Stimulated activated naive CD8-positive, alpha-beta T cell treated with anti-CD3 and anti-CD28 coated beads, Interleukin-15, amount 100 ng/mL, for 72 hours (primary cell): ENCODE results near the gene UNG.

Experiments used
- ATAC-seq: fragments of 150-1000 bp; cut with Tn5 transposase; 2 replicates; pipeline ENCODE4 v1.10.0; 2021; ENCODE audit warnings: mild to moderate bottlenecking, moderate library complexity
- DNase-seq, 2 donors: peaks; one replicate each; pipeline ENCODE4 v3.0.0; 2021 to 2022
- H3K27ac Mint-ChIP-seq, 2 donors: one replicate each; pipeline ENCODE4 v1.8.0; 2022; ENCODE audit warnings: mild to moderate bottlenecking in 2 of 2, mixed read lengths in 2 of 2, moderate library complexity in 2 of 2
- H3K27me3 Mint-ChIP-seq: one replicate; pipeline ENCODE4 v1.8.0; 2022; ENCODE audit warnings: mixed read lengths
- H3K4me1 Mint-ChIP-seq: one replicate; pipeline ENCODE4 v1.8.0; 2022; ENCODE audit warnings: mild to moderate bottlenecking, mixed read lengths
- H3K4me3 Mint-ChIP-seq, 2 donors: one replicate each; pipeline ENCODE4 v1.8.0; 2022; ENCODE audit warnings: mild to moderate bottlenecking in 2 of 2, mixed read lengths in 2 of 2, moderate library complexity in 1 of 2
- H3K9me3 Mint-ChIP-seq, 2 donors: one replicate each; pipeline ENCODE4 v1.8.0; 2022; ENCODE audit warnings: mixed read lengths in 2 of 2

UNG gene

DNA sequence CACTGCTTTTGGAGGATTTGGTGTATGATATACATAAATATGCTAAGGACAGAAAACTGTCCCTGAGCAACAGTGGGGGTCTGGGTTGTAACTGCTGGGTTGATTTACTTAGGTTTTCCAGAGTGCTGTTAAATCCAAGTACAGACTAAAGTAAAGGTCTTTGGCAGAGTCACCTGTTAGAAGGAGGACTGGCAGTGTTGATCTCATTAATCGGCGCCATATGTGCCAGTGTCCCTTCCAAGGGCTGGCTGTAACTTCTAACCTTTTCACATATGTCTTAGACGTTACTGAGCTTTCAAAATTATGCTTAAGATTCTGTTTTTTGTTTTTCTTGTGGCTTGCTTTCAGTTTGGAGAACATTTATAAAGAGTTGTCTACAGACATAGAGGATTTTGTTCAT lies 5.1 kb downstream of the UNG start:
- H3K27ac Mint-ChIP-seq, result no peak overlapping the region
- no peaks in the 10 kb centered on the region for H3K9me3 Mint-ChIP-seq
- DNase-seq (no peak), ATAC-seq (no peak)
- H3K4me3 Mint-ChIP-seq, result no peak overlapping the region
- H3K27me3 Mint-ChIP-seq, result no peaks in the 10 kb centered on the region
- peaks cover 23% of the 10 kb centered on the region for H3K4me1 Mint-ChIP-seq

DNA sequence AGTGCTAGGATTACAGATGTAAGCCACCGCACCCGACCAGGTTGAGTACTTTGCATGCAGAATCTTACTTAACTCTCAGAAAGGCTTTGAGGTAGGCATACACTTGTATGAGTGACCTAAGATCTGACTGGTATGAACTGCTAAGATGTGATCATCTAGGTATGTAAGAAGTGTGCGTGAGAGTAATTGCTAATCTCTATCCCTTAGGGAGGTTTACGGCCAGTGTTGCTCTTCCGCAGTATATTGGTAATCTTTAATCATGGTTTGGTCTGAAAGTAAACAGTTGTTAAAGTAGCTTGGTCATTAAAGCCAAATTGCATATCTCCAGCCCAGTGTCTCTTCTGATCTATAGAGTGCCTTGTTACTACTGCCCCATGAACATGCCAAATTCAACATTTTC lies 7.8 kb downstream of the UNG start:
- ATAC-seq, result no peak
- Mint-ChIP-seq H3K27me3 (no peaks in the 10 kb centered on the region), H3K4me1 (peaks cover 7% of the 10 kb centered on the region), H3K4me3 (no peak overlapping the region), H3K9me3 (no peaks in the 10 kb centered on the region), H3K27ac (no peak overlapping the region)
- DNase-seq, result no peak

DNA sequence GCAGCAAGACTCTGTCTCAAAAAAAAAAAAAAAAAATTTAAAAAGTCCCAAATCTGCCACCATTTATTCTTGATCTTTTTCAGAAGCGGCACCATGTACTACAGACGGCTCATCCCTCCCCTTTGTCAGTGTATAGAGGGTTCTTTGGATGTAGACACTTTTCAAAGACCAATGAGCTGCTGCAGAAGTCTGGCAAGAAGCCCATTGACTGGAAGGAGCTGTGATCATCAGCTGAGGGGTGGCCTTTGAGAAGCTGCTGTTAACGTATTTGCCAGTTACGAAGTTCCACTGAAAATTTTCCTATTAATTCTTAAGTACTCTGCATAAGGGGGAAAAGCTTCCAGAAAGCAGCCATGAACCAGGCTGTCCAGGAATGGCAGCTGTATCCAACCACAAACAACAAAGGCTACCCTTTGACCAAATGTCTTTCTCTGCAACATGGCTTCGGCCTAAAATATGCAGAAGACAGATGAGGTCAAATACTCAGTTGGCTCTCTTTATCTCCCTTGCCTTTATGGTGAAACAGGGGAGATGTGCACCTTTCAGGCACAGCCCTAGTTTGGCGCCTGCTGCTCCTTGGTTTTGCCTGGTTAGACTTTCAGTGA lies 12.5 kb downstream of the UNG start:
- ATAC-seq (no peak), DNase-seq (no peak)
- Mint-ChIP-seq H3K4me1 (peaks cover 5% of the 10 kb centered on the region), H3K4me3 (no peak overlapping the region), H3K9me3 (no peaks in the 10 kb centered on the region), H3K27me3 (no peaks in the 10 kb centered on the region), H3K27ac (no peak overlapping the region)

DNA sequence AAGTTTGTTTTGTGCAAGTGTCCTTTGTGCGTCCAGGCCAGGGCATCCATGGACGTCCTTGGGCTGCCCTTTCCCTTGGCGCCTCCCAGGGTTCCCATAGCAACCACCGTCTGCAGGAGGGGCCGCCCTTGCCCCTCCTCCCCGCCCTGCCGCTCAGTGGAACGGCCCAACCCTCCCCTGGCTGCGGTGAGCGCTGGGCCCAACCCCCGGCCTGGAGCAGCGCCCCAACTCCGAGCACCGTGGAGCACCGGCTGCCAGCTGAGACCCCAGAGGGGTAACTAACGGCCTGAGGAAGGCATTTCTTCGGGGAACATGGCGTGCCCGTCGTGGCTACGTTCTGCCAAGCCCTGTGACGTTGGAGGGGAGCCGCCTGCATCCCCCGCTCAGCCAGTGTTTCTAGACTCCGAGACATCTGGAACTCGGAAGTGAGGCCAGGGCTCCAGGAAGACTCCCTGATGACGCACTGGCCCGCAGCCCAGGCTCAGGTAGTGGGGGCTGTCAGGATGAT lies 13.6 kb downstream of the UNG start:
- H3K27ac Mint-ChIP-seq, result peak overlapping the region in 1 of 2 donors; percentile 87
- DNase-seq, result peak; percentile 15 to 50
- H3K9me3 Mint-ChIP-seq, result no peaks in the 10 kb centered on the region
- peak overlapping the region; percentile 77 for H3K4me3 Mint-ChIP-seq
- peak; percentile 85 for ATAC-seq
- H3K27me3 Mint-ChIP-seq, result no peaks in the 10 kb centered on the region
- peaks cover 10% of the 10 kb centered on the region for H3K4me1 Mint-ChIP-seq

DNA sequence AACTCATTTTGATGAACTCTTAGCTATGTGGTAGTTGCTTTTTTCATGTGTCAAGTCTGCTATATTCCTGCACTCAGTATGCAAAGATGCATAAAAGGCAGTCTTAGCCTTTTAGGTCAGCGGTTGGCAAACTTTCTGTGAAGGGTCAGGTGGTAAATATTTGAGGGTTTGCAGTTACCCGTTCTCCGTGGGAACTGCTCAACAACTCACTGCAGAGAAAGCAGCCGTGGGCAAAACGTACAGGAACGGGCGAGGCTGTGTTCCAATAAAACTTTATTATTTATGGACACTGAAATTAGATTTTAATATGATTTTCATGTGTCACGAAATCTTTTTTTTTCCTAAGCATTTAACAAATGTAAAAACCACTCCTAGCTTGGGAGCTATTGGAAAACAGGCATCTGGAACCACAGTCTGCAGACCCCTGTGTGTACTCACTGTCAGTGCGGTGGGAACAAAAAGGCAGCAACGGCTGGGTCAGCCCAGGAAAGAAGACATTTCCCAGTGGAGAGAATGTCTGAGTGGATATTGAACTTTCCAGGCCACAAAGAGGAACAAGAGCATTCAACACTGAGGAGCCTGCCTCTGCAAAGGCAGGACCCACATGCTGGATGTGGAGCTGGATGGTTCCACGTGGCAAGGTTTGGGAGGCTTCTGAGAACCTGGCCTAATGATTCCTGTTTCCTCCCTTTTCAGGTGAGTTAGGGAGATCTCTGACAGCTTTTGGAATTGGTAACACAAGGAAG lies 15.5 kb downstream of the UNG start:
- DNase-seq, result no peak
- Mint-ChIP-seq H3K4me1 (peaks cover 11% of the 10 kb centered on the region), H3K27me3 (no peaks in the 10 kb centered on the region), H3K4me3 (no peak overlapping the region), H3K9me3 (no peaks in the 10 kb centered on the region), H3K27ac (no peak overlapping the region)
- no peak for ATAC-seq

DNA sequence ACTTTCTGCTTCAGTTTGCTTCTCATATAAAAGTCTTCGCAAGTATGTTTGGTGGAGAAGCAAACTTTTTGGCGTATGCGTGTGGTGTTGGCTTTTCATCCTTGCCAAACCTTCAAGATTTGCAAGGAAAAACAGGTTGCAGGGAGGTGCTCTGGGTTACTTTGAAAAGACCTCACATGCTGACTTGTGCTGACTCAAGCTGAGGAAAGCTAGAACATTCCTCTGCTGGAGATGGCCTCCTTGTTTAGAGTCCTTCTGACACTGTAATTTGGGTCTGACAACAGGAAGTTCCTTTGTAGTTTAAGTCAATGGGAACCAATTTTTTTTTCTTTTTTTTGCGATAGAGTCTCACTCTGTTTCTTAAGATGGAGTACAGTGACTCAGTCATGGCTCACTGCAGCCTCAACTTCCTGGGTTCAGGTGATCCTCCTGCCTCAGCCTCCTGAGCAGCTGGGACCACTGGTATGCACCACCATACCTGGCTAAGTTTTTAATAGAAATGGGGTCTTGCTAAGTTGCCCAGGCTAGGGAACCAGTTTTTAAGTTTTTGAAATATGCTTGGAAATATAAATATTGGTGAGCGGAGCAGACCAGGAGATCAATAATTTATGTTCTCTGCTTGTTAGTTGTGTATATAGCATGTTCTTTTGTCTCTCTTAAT lies 16.4 kb downstream of the UNG start:
- no peaks in the 10 kb centered on the region for H3K9me3 Mint-ChIP-seq
- ATAC-seq, result no peak
- DNase-seq, result no peak
- peaks cover 11% of the 10 kb centered on the region for H3K4me1 Mint-ChIP-seq
- H3K27me3 Mint-ChIP-seq, result no peaks in the 10 kb centered on the region
- H3K27ac Mint-ChIP-seq, result peak overlapping the region in 1 of 2 donors; percentile 42
- no peak overlapping the region for H3K4me3 Mint-ChIP-seq

DNA sequence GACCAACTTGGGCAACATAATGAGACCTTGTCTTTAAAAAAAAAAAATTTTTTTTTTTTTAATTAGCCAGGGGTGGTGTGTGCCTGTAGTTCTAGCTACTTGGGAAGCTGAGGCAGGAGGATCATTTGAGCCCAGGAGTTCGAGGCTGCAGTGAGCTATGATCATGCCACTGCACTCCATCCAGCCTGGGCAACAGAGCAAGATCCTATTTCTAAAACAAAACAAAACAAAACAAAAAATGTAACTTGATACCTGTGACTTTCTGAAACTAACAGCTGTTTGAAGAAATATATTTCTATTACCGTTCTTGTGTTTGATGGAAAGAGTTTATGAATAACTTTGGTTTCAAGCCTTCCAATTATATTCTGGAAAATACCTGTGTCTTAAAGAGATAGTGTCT lies 17.2 kb downstream of the UNG start:
- ATAC-seq (no peak), DNase-seq (no peak)
- Mint-ChIP-seq H3K9me3 (no peaks in the 10 kb centered on the region), H3K4me1 (peaks cover 11% of the 10 kb centered on the region), H3K4me3 (no peak overlapping the region), H3K27me3 (no peaks in the 10 kb centered on the region), H3K27ac (no peak overlapping the region)

DNA sequence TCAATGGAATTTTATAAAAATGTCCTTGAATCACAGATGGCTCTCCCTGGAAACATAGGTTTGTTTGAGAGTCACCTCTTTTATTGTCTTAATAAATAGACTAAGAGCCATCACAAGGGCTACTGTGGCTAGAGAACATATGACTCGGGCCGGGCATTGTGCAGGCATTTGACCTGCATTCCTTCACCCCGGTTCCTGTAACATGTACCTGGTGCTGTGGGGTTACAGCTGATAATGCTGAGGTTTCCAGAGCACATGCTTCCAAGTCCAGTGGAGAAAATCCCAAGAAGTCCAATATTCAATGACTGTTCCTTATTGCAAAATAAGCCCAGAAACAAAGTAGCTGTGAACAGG lies 18.0 kb downstream of the UNG start:
- H3K4me1 Mint-ChIP-seq, result peaks cover 11% of the 10 kb centered on the region
- H3K9me3 Mint-ChIP-seq, result no peaks in the 10 kb centered on the region
- H3K27ac Mint-ChIP-seq, result no peak overlapping the region
- H3K4me3 Mint-ChIP-seq, result no peak overlapping the region
- ATAC-seq (no peak), DNase-seq (no peak)
- H3K27me3 Mint-ChIP-seq, result no peaks in the 10 kb centered on the region

DNA sequence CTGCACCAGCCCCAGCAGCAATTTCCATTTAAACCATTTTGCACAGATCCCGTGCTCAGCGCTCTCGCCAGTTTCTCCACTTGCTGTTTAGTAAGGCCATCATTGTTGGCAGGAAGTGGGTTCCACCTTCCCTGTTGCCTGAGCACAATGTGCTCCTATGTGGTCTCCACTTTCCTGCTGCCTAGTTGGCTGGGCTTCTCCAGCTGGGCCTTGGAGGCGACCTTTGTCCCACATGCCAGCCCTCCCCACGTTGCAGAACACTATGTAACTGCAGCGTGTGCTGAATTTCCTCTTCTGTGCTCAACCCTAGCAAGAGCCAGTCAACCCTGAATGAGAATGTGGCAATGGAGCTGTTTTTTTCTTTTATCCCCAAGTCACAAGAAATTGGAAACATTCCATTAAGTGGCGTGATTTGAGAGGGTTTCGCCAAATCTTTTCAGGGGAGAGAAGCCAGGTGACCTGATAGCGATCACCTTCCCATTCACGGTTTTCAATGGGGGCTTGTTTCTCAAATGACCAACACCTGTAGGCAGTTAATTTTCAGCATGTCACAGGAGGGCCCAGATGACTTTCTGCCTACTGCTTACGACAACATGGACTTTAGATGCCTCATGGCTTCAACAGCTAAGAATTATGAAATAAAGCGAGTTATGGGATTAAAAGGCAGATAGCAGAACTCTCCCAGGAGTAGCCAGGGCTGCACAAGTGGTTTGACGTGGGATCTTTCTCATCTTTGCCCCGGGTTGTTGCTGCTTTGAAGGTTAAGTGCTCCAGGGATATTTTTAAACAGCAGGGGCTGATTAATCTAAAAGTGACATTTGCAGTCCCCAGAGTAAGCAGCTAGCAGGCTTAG lies 18.6 kb downstream of the UNG start, which contains the start of gene ACACB:
ACACB (plus strand) TSS at position 830 of the 853 bp plus-strand sequence. CDS start 22,819 bp downstream, outside the sequence.
- DNase-seq, result no peak
- no peak for ATAC-seq
- H3K27me3 Mint-ChIP-seq, result no peaks in the 10 kb centered on the region
- no peak within 1 kb of the TSS for H3K27ac Mint-ChIP-seq
- H3K4me3 Mint-ChIP-seq, result no peak within 1 kb of the TSS
- H3K9me3 Mint-ChIP-seq, result no peaks in the 10 kb centered on the region
- H3K4me1 Mint-ChIP-seq, result peaks cover 11% of the 10 kb centered on the region

DNA sequence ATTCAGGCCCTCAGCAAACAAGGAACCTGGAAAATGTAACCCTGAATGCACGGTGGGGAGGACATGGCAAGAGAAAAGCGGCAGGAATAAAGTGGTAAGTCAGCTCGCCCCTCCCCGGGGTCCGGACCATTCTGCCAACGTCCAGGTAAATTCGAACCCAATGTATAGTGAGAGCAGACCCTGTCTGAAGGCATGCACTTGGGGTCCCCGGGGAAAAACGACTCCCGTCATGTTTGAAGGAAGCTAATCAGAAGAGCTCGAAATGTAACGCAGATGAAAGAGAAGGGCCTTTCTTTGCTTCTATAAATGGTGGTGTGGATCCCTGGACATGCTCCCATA lies 19.2 kb downstream of the UNG start:
- DNase-seq (no peak), ATAC-seq (no peak)
- Mint-ChIP-seq H3K4me1 (peaks cover 9% of the 10 kb centered on the region), H3K27ac (no peak overlapping the region), H3K9me3 (no peaks in the 10 kb centered on the region), H3K4me3 (no peak overlapping the region), H3K27me3 (no peaks in the 10 kb centered on the region)

DNA sequence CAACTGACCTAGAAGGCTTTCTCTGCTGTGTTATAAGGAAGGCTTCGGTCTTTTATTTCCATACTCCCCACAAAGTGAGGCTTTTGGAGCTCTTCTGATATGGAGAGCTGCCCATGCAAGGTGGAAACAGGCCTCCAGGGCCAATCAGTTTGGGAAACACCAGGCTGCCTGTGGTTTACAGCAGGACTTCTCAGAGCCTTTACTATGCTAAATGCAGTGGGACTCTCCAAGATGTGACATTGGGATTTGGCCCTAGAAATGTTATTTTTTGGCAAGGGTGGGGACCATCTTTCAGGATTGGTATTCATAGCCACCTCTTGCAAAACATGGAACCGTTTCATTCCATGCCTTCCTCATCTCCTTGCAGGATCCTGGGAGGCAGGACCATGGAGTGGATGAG lies 22.7 kb downstream of the UNG start:
- no peak overlapping the region for H3K4me3 Mint-ChIP-seq
- no peaks in the 10 kb centered on the region for H3K27me3 Mint-ChIP-seq
- no peak overlapping the region for H3K27ac Mint-ChIP-seq
- ATAC-seq, result no peak
- H3K9me3 Mint-ChIP-seq, result no peaks in the 10 kb centered on the region
- no peak for DNase-seq
- peaks cover 6% of the 10 kb centered on the region for H3K4me1 Mint-ChIP-seq

DNA sequence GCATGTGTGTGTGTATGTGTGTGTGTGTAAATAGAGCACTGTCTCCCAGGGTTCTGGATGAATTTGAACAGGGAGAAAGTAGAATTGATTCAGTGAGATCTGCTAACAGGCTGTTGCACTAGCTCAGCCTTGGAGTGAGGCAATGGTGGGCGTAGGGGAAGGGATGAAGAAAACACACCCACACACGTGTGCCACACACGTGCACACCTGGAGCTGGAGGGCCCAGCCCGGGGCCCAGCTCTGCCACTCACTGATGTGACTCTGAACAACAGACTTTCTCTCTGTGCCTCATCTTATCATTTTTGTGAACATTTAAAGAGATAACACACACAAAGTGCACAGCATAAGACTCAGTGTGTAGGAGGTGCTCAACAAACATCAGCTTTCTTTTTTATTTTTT lies 23.2 kb downstream of the UNG start:
- H3K4me3 Mint-ChIP-seq, result no peak overlapping the region
- H3K4me1 Mint-ChIP-seq, result peaks cover 5% of the 10 kb centered on the region
- no peak overlapping the region for H3K27ac Mint-ChIP-seq
- no peak for DNase-seq
- ATAC-seq, result no peak
- no peaks in the 10 kb centered on the region for H3K9me3 Mint-ChIP-seq
- H3K27me3 Mint-ChIP-seq, result no peaks in the 10 kb centered on the region

DNA sequence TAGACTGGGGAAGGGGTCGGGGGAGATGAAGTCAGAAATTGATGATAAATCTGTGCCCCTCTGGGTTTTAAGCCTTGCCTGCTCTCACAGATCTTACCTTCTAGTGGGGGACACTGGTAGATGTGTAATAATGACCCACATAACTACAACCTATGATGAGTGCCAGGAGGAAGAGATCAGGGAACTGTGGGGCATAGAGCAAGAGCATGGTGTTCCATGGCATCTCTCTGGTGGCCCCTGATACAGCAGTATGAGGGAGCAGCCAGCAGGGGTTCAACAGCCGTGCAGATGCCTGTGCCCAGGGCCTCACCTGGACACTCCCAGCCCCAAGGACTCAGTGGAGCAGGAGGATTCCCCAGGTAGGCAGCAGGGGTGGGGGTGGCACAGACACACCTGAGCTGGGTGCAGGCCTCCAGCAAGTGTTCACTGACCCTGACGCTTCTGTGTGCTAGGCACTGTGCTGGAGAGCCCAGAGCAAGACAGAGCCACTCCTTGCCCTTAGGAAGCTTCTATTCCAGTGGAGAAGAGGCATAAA lies 24.0 kb downstream of the UNG start:
- Mint-ChIP-seq H3K4me1 (no peaks in the 10 kb centered on the region), H3K27me3 (no peaks in the 10 kb centered on the region), H3K4me3 (no peak overlapping the region), H3K9me3 (no peaks in the 10 kb centered on the region), H3K27ac (peak overlapping the region in 1 of 2 donors; percentile 34)
- DNase-seq (no peak), ATAC-seq (no peak)

DNA sequence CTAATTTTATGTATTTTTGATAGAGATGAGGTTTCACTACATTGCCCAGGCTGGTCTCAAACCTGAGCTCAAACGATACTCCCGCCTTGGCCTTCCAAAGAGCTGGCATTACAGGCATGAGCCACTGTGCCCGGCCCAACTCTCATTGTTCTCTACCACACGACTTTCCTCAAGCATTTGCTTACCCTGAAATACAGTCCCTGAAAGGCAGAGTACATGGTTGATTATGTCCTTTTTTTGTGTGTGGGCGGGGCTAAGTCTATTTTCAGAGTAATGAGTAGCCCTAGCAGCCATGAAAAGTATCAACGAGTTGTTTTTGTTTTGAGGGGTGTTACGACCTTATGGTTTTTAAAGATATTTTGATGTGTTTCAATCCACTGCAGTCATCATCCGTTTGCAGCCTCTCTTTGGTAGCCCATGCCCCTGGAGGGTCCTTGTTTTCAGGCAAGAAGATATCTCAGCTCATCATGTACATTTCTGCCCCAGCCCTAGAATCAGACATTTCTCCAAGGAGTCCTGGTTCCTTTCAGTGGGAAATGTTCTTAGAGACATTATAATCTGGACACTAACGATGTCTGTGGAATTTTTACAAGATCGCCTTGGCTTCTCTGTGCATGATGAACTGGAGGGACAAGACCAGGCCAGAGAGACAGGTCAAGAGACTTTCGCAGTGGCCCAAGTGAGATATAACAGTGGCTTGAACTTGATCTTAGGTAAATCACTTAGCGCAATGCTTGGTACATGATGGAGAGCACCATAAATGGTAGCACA lies 27.7 kb downstream of the UNG start:
- Mint-ChIP-seq H3K27me3 (no peaks in the 10 kb centered on the region), H3K4me1 (no peaks in the 10 kb centered on the region), H3K9me3 (no peaks in the 10 kb centered on the region), H3K27ac (no peak overlapping the region), H3K4me3 (no peak overlapping the region)
- no peak for ATAC-seq
- DNase-seq, result no peak

DNA sequence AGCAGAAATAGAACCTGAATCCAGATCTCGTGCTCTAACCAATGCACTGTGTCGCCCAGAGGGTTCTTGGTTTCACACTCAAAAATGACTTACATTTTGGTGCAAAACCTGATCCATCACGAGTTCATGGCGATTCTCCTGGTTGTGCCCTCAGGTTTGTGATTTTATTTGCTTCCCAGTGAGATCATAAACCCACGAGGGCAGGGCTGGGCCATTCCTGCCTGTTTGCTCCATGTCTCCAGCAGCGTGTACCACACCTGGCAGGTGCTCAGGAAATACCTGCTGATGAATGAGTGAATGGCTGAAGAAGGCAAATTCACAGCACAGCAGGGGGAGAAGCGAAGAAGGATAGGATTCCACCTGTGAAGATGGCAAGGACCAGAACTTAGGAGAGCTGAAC lies 28.4 kb downstream of the UNG start:
- Mint-ChIP-seq H3K9me3 (no peaks in the 10 kb centered on the region), H3K27me3 (no peaks in the 10 kb centered on the region), H3K4me3 (no peak overlapping the region), H3K27ac (peak overlapping the region in 1 of 2 donors; percentile 59), H3K4me1 (no peaks in the 10 kb centered on the region)
- DNase-seq (no peak), ATAC-seq (no peak)
